SK-N-SH (cell line): ENCODE measurements around the gene URM1. TPM values are rescaled to one million over a fixed set of nuclear protein-coding genes. Genes with fewer than 3 reads are reported as not detected.

Experiments used
- CTCF ChIA-PET: fragments of 300-600, 350-600 bp; formaldehyde crosslinking; extraction: SDS; loops from one replicate; lab custom pipeline; 2021; lab: Yijun Ruan, JAX
- POLR2A ChIA-PET: fragments of 350-600 bp; sonication (Branson Sonifier 250); formaldehyde crosslinking; extraction: SDS; loops from one replicate; lab custom pipeline; 2020; ENCODE audit warnings: antibody characterized with exemption, inconsistent platforms; lab: Yijun Ruan, JAX
- DNase-seq: peaks from one replicate; pipeline ENCODE4 v3.0.0; 2012
- H2AFZ ChIP-seq: fragments of 200-600 bp; sonication (generic); 2 replicates; pipeline ENCODE4 v1.8.1; 2016; ENCODE audit warnings: antibody characterized with exemption, mild to moderate bottlenecking, low read depth
- H3F3A ChIP-seq: fragments of 200-600 bp; sonication (generic); replicated peaks from 2 replicates; pipeline ENCODE3; 2016; ENCODE audit warnings: antibody characterized with exemption, mild to moderate bottlenecking; ENCODE audit not compliant: insufficient read depth
- H3K27ac ChIP-seq, 2 experiments: fragments of 200-500 bp in 1 of 2; fragments of 200-600 bp in 1 of 2; sonication (Bioruptor generic) in 1 of 2; sonication (generic), shearing (Covaris generic) in 1 of 2; 2 replicates each; pipeline versions ENCODE4 v1.5.1 to v1.6.1; 2014 to 2016; ENCODE audit warnings: low read depth in 2 of 2, inconsistent platforms in 1 of 2, low read length in 1 of 2, mild to moderate bottlenecking in 1 of 2, mixed read lengths in 1 of 2
- H3K27me3 ChIP-seq: fragments of 200-600 bp; sonication (generic), shearing (Covaris generic); 2 replicates; pipeline ENCODE4 v1.6.1; 2016; ENCODE audit warnings: mixed run types; ENCODE audit not compliant: insufficient read depth
- H3K36me3 ChIP-seq, 2 experiments: fragments of 200-500 bp in 1 of 2; fragments of 200-600 bp in 1 of 2; sonication (Bioruptor generic) in 1 of 2; sonication (generic) in 1 of 2; replicated peaks in 1 of 2; 2 replicates each; pipeline versions ENCODE3 to v1.5.1; 2014 to 2016; ENCODE audit warnings: low read length in 1 of 2, mild to moderate bottlenecking in 1 of 2; ENCODE audit not compliant: insufficient read depth in 2 of 2, control insufficient read depth in 1 of 2
- H3K4me1 ChIP-seq, 2 experiments: fragments of 200-500 bp in 1 of 2; fragments of 200-600 bp in 1 of 2; sonication (Bioruptor generic) in 1 of 2; sonication (generic), shearing (Covaris generic) in 1 of 2; 2 replicates each; pipeline versions ENCODE4 v1.5.1 to v1.6.1; 2014 to 2016; ENCODE audit warnings: low read depth in 1 of 2, low read length in 1 of 2, mixed run types in 1 of 2; ENCODE audit not compliant: insufficient read depth in 2 of 2, control insufficient read depth in 1 of 2
- H3K4me2 ChIP-seq: fragments of 200-600 bp; sonication (generic), shearing (Covaris generic); 2 replicates; pipeline ENCODE4 v1.6.1; 2017; ENCODE audit warnings: mixed run types
- H3K4me3 ChIP-seq, 2 experiments: fragments of 200-500 bp in 1 of 2; fragments of 200-600 bp in 1 of 2; sonication (Bioruptor generic) in 1 of 2; sonication (generic), shearing (Covaris generic) in 1 of 2; 2 replicates each; pipeline versions ENCODE4 v1.5.1 to v1.8.1; 2014 to 2016; ENCODE audit warnings: low read depth in 2 of 2, inconsistent platforms in 1 of 2, low read length in 1 of 2, mild to moderate bottlenecking in 1 of 2, mixed read lengths in 1 of 2, moderate library complexity in 1 of 2
- H3K79me2 ChIP-seq: fragments of 200-600 bp; sonication (generic); 2 replicates; pipeline ENCODE4 v1.8.1; 2017; ENCODE audit warnings: mild to moderate bottlenecking; ENCODE audit not compliant: insufficient read depth
- H3K9ac ChIP-seq: fragments of 200-600 bp; sonication (generic); 2 replicates; pipeline ENCODE4 v1.6.1; 2017; ENCODE audit warnings: mixed run types
- H3K9me2 ChIP-seq: fragments of 200-600 bp; sonication (generic); 2 replicates; pipeline ENCODE4 v1.6.1; 2017; ENCODE audit warnings: mixed run types
- H3K9me3 ChIP-seq: fragments of 200-600 bp; sonication (generic); 2 replicates; pipeline ENCODE4 v1.6.1; 2017; ENCODE audit warnings: mixed run types, mild to moderate bottlenecking, moderate library complexity
- H4K20me1 ChIP-seq: fragments of 200-600 bp; sonication (generic); 2 replicates; pipeline ENCODE4 v1.6.1; 2017; ENCODE audit warnings: mild to moderate bottlenecking, mixed run types; ENCODE audit not compliant: insufficient read depth
- FOXJ3 ChIP-seq: sonication (generic); formaldehyde crosslinking; IDR thresholded peaks from 2 replicates; pipeline ENCODE4 v1.5.1; 2020; ENCODE audit warnings: mild to moderate bottlenecking, missing genetic modification reagents
- FOXM1 ChIP-seq: IDR thresholded peaks from 2 replicates; pipeline ENCODE4 v1.4.0; 2012; ENCODE audit warnings: low read depth, mild to moderate bottlenecking
- JUND ChIP-seq: IDR thresholded peaks from 2 replicates; pipeline ENCODE4 v1.4.0; 2012
- MEF2A ChIP-seq: IDR thresholded peaks from 2 replicates; pipeline ENCODE4 v1.4.0; 2012; ENCODE audit warnings: low read depth, borderline replicate concordance
- NFIC ChIP-seq: IDR thresholded peaks from 2 replicates; pipeline ENCODE4 v1.4.0; 2012; ENCODE audit warnings: borderline replicate concordance
- PBX3 ChIP-seq: IDR thresholded peaks from 2 replicates; pipeline ENCODE4; 2012
- RCOR1 ChIP-seq: fragments of 150-350 bp; IDR thresholded peaks from 2 replicates; pipeline ENCODE4 v1.6.1; 2017; ENCODE audit warnings: antibody characterized with exemption, low read length
- SIN3A ChIP-seq: IDR thresholded peaks from 2 replicates; pipeline ENCODE4 v1.6.1; 2012; ENCODE audit warnings: low read depth, mild to moderate bottlenecking, low read length, moderate library complexity, borderline replicate concordance
- TAF1 ChIP-seq: IDR thresholded peaks from 2 replicates; pipeline ENCODE4 v1.6.1; 2012; ENCODE audit warnings: low read depth, mild to moderate bottlenecking, low read length, moderate library complexity, borderline replicate concordance
- YY1 ChIP-seq: IDR thresholded peaks from 2 replicates; pipeline ENCODE4 v1.4.0; 2012; ENCODE audit warnings: low read depth, mild to moderate bottlenecking
- ZBTB33 ChIP-seq: IDR thresholded peaks from 2 replicates; pipeline ENCODE4 v1.4.0; 2012; ENCODE audit warnings: low read depth, borderline replicate concordance
- WGBS: methylation state at CpG from one replicate; pipeline ENCODE4 v1.1.6; 2017; ENCODE audit warnings: low lambda C conversion rate; 5-methylcytosine and 5-hydroxymethylcytosine counted together
- polyA plus RNA-seq, 3 experiments: library from polyadenylated mRNA; depleted of rRNA; stranded (reverse); fragments of >200 nt; gene quantifications; 2 replicates each; pipeline ENCODE4 v1.2.3, GENCODE V29; 2012
- TF ChIP-seq, protein P1 (sequence below): fragments of 200-600 bp; sonication (generic); IDR thresholded peaks from 2 replicates; pipeline ENCODE4 v1.6.1; 2017; ENCODE audit warnings: antibody characterized with exemption, mild to moderate bottlenecking, moderate library complexity

Gene URM1
- polyA plus RNA-seq, 1 of the 3 experiments (the other 2 are of a cell fraction) = 58.9 TPM

DNA sequence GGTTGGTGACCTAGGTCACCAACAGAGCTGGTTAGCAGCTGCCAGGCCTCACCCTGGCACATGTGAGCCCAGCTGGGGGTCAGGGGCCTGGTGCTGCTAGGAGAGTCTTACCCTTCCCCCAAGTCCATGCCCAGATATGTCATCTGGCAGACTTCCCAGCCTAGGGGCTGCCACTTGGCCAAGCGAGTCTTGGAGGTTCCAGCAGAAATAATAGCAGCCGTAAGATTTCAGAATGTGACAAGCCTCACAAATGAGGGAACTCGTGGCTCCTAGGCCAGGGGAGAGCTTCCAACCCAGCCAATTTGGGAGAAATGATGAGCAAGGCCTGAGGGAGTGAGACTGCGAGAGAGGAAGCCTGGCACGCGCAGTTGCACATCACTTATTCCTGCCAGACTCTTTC is 11.1 kb downstream of the URM1 start:
- DNase-seq = peak; percentile 38
- Histone ChIP-seq H2AFZ (no peak overlapping the region), H3F3A (no peaks in the 10 kb centered on the region), H3K4me1 (peaks cover 0 to 12% of the 10 kb centered on the region in 2 experiments; a peak in 1 of 4 replicates), H3K9ac (no peak overlapping the region), H3K4me2 (no peak overlapping the region), H3K27ac (peak overlapping the region in 1 of 2 experiments; percentile 64; a peak in 2 of 4 replicates), H3K9me3 (no peaks in the 10 kb centered on the region), H3K27me3 (no peaks in the 10 kb centered on the region), H3K9me2 (no peaks in the 10 kb centered on the region), H3K79me2 (peaks cover 25% of the 10 kb centered on the region; the same call in 1 of the 2 replicates), H3K36me3 (peaks cover 5 to 38% of the 10 kb centered on the region in 2 experiments), H3K4me3 (no peak overlapping the region), H4K20me1 (no peaks in the 10 kb centered on the region)
- 68% methylated on average over 6 of the region's 6 CpGs for WGBS
- ChIA-PET CTCF (interaction anchor here (1.5 to 4.6 kb wide), 2 partner anchors 8 to 30 kb away, joined by 3 to 22 read pairs; no protein-coding TSS in a partner anchor), POLR2A (interaction anchor here (1.4 kb wide), 1 partner anchor 11 kb away, joined by 5 read pairs; the partner anchor contains the start of gene URM1)
- TF ChIP-seq FOXJ3 = no peak
- no peak for TF ChIP-seq MEF2A
- TF ChIP-seq RCOR1 = no peak
- TF ChIP-seq ZBTB33 = no peak
- TF ChIP-seq PBX3 = no peak
- TF ChIP-seq SIN3A = no peak
- TF ChIP-seq FOXM1 = no peak
- no peak for TF ChIP-seq NFIC
- no peak for TF ChIP-seq YY1
- TF ChIP-seq JUND = no peak
- no peak for TF ChIP-seq TAF1
- TF ChIP-seq, protein P1, sequence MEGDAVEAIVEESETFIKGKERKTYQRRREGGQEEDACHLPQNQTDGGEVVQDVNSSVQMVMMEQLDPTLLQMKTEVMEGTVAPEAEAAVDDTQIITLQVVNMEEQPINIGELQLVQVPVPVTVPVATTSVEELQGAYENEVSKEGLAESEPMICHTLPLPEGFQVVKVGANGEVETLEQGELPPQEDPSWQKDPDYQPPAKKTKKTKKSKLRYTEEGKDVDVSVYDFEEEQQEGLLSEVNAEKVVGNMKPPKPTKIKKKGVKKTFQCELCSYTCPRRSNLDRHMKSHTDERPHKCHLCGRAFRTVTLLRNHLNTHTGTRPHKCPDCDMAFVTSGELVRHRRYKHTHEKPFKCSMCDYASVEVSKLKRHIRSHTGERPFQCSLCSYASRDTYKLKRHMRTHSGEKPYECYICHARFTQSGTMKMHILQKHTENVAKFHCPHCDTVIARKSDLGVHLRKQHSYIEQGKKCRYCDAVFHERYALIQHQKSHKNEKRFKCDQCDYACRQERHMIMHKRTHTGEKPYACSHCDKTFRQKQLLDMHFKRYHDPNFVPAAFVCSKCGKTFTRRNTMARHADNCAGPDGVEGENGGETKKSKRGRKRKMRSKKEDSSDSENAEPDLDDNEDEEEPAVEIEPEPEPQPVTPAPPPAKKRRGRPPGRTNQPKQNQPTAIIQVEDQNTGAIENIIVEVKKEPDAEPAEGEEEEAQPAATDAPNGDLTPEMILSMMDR = no peak
